ENCODE measurements around the gene INVS.
"Not testable (repeated sequence)": the region's sequence is repeated elsewhere in the genome, so short reads cannot be mapped to it uniquely, and the experiment has no call there.

- TF ChIP-seq POLR2AphosphoS5 (IDR thresholded peaks at IDR 0.05; ENCODE audit: insufficient read depth in 1 of 2, low read depth in 1 of 2); CTCF (IDR thresholded peaks at IDR 0.05): not testable (repeated sequence)
These were observed 46.3 kb downstream of the INVS start for GRCh38 chr9:100145167-100145934.
